K562 (cell line): ENCODE data around the gene WDR46. TPM values are rescaled to one million over a fixed set of nuclear protein-coding genes. Genes with fewer than 3 reads are reported as not detected.
A peak's percentile ranks its signal among the peaks of the same experiment; 100 is the strongest.

ENCODE experiments used
- ATAC-seq: fragments of 200-7000 bp; cut with Tn5 transposase; 3 replicates; pipeline ENCODE4 v1.9.1; 2020; ENCODE audit warnings: moderate library complexity
- BruUV-seq: library from RNA; stranded (reverse); fragments of 400-500 nt; replicated peaks from 2 replicates; lab custom pipeline; 2021; lab: Mats Ljungman, UMichigan
- CTCF ChIA-PET: fragments of 300-600 bp; formaldehyde crosslinking; extraction: SDS; loops from one replicate; lab custom pipeline; 2021; ENCODE audit warnings: low intra/inter-chr PET ratio; lab: Yijun Ruan, JAX
- POLR2A ChIA-PET: fragments of 300-600, 350-650 bp; sonication (Branson Sonifier 250); formaldehyde crosslinking; extraction: SDS; loops from one replicate; lab custom pipeline; 2021; ENCODE audit warnings: antibody characterized with exemption, inconsistent platforms; lab: Yijun Ruan, JAX
- DNase-seq, 4 experiments: peaks; one replicate each; pipeline versions ENCODE4 v3.0.0 to v3.0.0-alpha.2; 2011 to 2018; ENCODE audit warnings: low spot score in 3 of 4, mixed read lengths in 3 of 4; ENCODE audit errors: extremely low read depth in 1 of 4
- FAIRE-seq: peaks from 2 replicates; lab custom pipeline; 2011; peaks lifted over from hg19 to GRCh38; lab: Jason Lieb, UNC
- H2AFZ ChIP-seq: 2 replicates; pipeline ENCODE4 v1.6.0; 2011; ENCODE audit warnings: low read depth, low read length, control low read depth, inconsistent platforms
- H3K27ac ChIP-seq: fragments of 200-600 bp; 3 replicates; pipeline ENCODE4 v1.8.0; 2011; ENCODE audit warnings: low read depth, mild to moderate bottlenecking, control low read depth, inconsistent platforms, low read length, moderate library complexity, mixed read lengths; ENCODE audit errors: extremely low read depth
- H3K27me3 ChIP-seq, 2 experiments: fragments of 300-600 bp in 1 of 2; 2 replicates in 1 of 2; 3 replicates in 1 of 2; pipeline versions ENCODE4 v1.6.0 to v1.8.0; 2011; ENCODE audit warnings: inconsistent platforms in 2 of 2, low read length in 2 of 2, mild to moderate bottlenecking in 1 of 2, mixed read lengths in 1 of 2, moderate library complexity in 1 of 2; ENCODE audit not compliant: control insufficient read depth in 2 of 2, insufficient read depth in 2 of 2
- H3K36me3 ChIP-seq: fragments of 300-600 bp; 3 replicates; pipeline ENCODE4 v1.8.0; 2011; ENCODE audit warnings: mild to moderate bottlenecking, low read length, inconsistent platforms; ENCODE audit not compliant: control insufficient read depth, insufficient read depth
- H3K4me1 ChIP-seq, 2 experiments: fragments of 200-600 bp in 1 of 2; replicated peaks in 1 of 2; 2 replicates in 1 of 2; 3 replicates in 1 of 2; pipeline versions ENCODE4 v1.5.1 to v1.8.0; 2011; ENCODE audit warnings: inconsistent platforms in 2 of 2, low read length in 2 of 2, mild to moderate bottlenecking in 1 of 2, mixed read lengths in 1 of 2, moderate library complexity in 1 of 2; ENCODE audit not compliant: control insufficient read depth in 2 of 2, insufficient read depth in 2 of 2
- H3K4me2 ChIP-seq: 2 replicates; pipeline ENCODE4 v1.6.1; 2011; ENCODE audit warnings: low read length, control low read depth, inconsistent platforms, mixed read lengths; ENCODE audit not compliant: insufficient read depth
- H3K4me3 ChIP-seq: fragments of 200-600 bp; sonication (generic), shearing (Covaris generic); 2 replicates; pipeline ENCODE4 v1.5.1; 2016; ENCODE audit warnings: control low read depth, inconsistent platforms
- H3K79me2 ChIP-seq: fragments of 200-600 bp; 3 replicates; pipeline ENCODE4 v1.8.0; 2011; ENCODE audit warnings: low read length, inconsistent platforms; ENCODE audit not compliant: control insufficient read depth, insufficient read depth
- H3K9ac ChIP-seq, 2 experiments: 2 replicates each; pipeline versions ENCODE4 v1.6.0 to v1.6.1; 2011; ENCODE audit warnings: low read depth in 2 of 2, low read length in 2 of 2, control low read depth in 1 of 2, inconsistent platforms in 1 of 2, mild to moderate bottlenecking in 1 of 2, mixed read lengths in 1 of 2; ENCODE audit not compliant: insufficient read depth in 1 of 2
- H3K9me1 ChIP-seq: one replicate; pipeline ENCODE4 v1.6.0; 2011; ENCODE audit warnings: inconsistent platforms, mild to moderate bottlenecking, low read length, moderate library complexity; ENCODE audit not compliant: control insufficient read depth, insufficient read depth
- H3K9me3 ChIP-seq: replicated peaks from 2 replicates; pipeline ENCODE4 v1.5.1; 2011; ENCODE audit warnings: low read depth, low read length, inconsistent platforms; ENCODE audit not compliant: control insufficient read depth, insufficient read depth
- H4K20me1 ChIP-seq: replicated peaks from 2 replicates; pipeline ENCODE4 v1.6.1; 2011; ENCODE audit warnings: low read length, inconsistent platforms, mixed read lengths; ENCODE audit not compliant: control insufficient read depth, insufficient read depth
- RBM14 ChIP-seq: fragments of 200-400 bp; formaldehyde crosslinking; IDR thresholded peaks from 2 replicates; pipeline ENCODE4 v1.6.1; 2018; ENCODE audit warnings: low read depth, mild to moderate bottlenecking, low read length, moderate library complexity, borderline replicate concordance; ENCODE audit not compliant: insufficient read depth
- SAFB ChIP-seq: fragments of 200-400 bp; formaldehyde crosslinking; IDR thresholded peaks from 2 replicates; pipeline ENCODE4 v1.6.1; 2017; ENCODE audit warnings: low read depth, low read length, borderline replicate concordance
- WGBS: fragments of 100-300 bp; shearing (Covaris generic); methylation state at CpG from one replicate; pipeline ENCODE4 v1.1.6; 2016; ENCODE audit warnings: low coverage, mixed read lengths; ENCODE audit not compliant: insufficient coverage; ENCODE audit errors: missing lambda C conversion rate; 5-methylcytosine and 5-hydroxymethylcytosine counted together
- in situ Hi-C: fragments of 300-500 bp; cut with MboI; formaldehyde crosslinking; loops from 4 replicates; pipeline ENCODE4 v1.15.0; 2018; ENCODE audit warnings: inconsistent platforms, mixed read lengths
- intact Hi-C: fragments of 100-400 bp; cut with micrococcal nuclease; formaldehyde crosslinking; loops from 2 replicates; pipeline ENCODE4 v1.14.2; 2022
- polyA plus RNA-seq, 8 experiments: library from polyadenylated mRNA; depleted of rRNA in 4 of 8; stranded (reverse) in 5 of 8; unstranded in 3 of 8; fragments of >200 nt; fragmentation: Nextera tagmentation in 2 of 8; fragmentation: Illumina TruSeq in 1 of 8; extraction: Ambion mirVana in 2 of 8; extraction: Trizol in 1 of 8; gene quantifications; 2 replicates each; pipeline versions ENCODE4 v1.2.1 to v1.2.3, GENCODE V29; 2011 to 2014; ENCODE audit warnings: inconsistent platforms in 1 of 8, missing spikeins in 1 of 8
- total RNA-seq, 7 experiments: library from RNA; depleted of rRNA in 6 of 7; stranded (reverse); fragments of >200 nt in 6 of 7; fragmentation: Illumina TruSeq in 2 of 7; extraction: Trizol in 2 of 7; gene quantifications; 2 replicates each; pipeline versions ENCODE4 v1.2.1 to v1.2.3, GENCODE V29; 2011 to 2021; ENCODE audit warnings: low replicate concordance in 1 of 7
- TF ChIP-seq, protein P1 (sequence below): fragments of 250-450 bp; sonication (Bioruptor Pico); IDR thresholded peaks from 2 replicates; pipeline ENCODE4 v1.9.0; 2021; ENCODE audit warnings: mild to moderate bottlenecking, inconsistent platforms

The WDR46 gene
- total and polyA plus RNA-seq, 9 of the 15 experiments (the other 6 are each of a cell fraction or from before 2014, with no cell fraction given), result 8.9 to 146 (median 93.1) TPM

DNA sequence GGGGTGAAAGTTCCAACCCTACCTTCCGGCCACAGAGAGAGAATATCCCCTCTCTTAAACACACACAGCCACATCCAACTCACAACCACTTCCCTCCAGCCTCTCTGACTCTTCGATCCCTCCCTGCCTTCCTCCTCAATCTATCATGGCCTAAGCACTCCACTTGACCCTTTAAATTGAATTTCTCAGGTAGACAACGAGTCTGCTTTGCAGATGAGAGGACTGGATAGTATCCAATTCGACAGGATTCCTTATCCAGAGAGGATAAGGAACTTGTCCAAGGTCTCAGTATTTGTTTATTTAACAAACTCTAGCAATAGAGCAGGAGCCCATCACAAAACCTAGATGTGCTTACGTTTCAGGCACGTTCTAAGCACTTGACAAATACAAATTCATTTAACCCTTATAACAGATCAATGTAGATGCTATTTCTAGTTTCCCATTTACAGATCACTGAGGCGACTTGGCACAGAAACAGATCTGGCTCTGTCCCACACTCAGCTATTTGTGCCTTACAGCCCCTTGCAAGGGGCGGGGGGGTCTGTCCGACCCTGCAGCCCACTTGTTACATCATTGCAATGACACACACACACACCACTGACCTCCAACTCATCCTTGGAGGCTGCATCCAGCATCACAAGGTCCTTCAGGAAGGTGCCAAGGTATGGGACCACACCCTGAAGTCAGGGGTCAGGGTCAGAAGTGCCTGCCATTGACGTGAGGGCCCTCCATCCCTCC is 5.2 kb upstream of the WDR46 start:
- Histone ChIP-seq H2AFZ (no peak overlapping the region), H3K9ac (0 out of 4 replicates have a peak overlapping the region, but pooled peaks of 1 of the 2 experiments have one; percentile 8), H3K27ac (no peak overlapping the region), H3K27me3 (no peaks in the 10 kb centered on the region), H3K79me2 (peaks cover 41% of the 10 kb centered on the region), H4K20me1 (no peaks in the 10 kb centered on the region), H3K9me3 (no peaks in the 10 kb centered on the region), H3K9me1 (peaks cover 6% of the 10 kb centered on the region), H3K4me1 (peaks cover 18 to 37% of the 10 kb centered on the region in 2 experiments), H3K4me3 (no peak overlapping the region), H3K4me2 (no peak overlapping the region), H3K36me3 (peaks cover 66% of the 10 kb centered on the region)
- no peak for TF ChIP-seq RBM14
- TF ChIP-seq SAFB, result no peak
- TF ChIP-seq, protein P1, sequence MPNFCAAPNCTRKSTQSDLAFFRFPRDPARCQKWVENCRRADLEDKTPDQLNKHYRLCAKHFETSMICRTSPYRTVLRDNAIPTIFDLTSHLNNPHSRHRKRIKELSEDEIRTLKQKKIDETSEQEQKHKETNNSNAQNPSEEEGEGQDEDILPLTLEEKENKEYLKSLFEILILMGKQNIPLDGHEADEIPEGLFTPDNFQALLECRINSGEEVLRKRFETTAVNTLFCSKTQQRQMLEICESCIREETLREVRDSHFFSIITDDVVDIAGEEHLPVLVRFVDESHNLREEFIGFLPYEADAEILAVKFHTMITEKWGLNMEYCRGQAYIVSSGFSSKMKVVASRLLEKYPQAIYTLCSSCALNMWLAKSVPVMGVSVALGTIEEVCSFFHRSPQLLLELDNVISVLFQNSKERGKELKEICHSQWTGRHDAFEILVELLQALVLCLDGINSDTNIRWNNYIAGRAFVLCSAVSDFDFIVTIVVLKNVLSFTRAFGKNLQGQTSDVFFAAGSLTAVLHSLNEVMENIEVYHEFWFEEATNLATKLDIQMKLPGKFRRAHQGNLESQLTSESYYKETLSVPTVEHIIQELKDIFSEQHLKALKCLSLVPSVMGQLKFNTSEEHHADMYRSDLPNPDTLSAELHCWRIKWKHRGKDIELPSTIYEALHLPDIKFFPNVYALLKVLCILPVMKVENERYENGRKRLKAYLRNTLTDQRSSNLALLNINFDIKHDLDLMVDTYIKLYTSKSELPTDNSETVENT (CRISPR knock-in tag), result no peak
- in situ Hi-C loops, result no loop called here
- ATAC-seq (no peak), DNase-seq (no peak), FAIRE-seq (no peak)
- intact Hi-C loops, result no loop called here
- POLR2A ChIA-PET, result no interaction called here
- CTCF ChIA-PET, result no interaction called here
- BruUV-seq, result no TSS peak
- WGBS, result 67% methylated on average over 10 of the region's 10 CpGs
